ENCODE measurements around the gene RNU4-1. TPM values are rescaled to one million over a fixed set of nuclear protein-coding genes. Genes with fewer than 3 reads are reported as not detected.

The RNU4-1 gene
- total RNA-seq, 2 donors from 2014 or later = under 0.01 TPM

DNA sequence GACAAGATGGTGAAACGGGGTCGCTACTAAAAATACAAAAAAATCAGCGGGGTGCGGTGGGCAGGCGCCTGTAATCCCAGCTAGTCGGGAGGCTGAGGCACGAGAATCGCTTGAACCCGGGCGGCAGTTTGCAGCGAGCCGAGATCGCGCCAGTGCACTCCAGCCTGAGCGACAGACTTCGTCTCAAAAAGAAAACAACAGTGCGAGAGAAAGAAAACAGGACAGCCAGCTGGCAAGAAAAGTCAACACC lies 701 bp downstream of the RNU4-1 start:
- DNase-seq (no peak), ATAC-seq (peak; percentile 4)
- TF ChIP-seq POLR2A (IDR thresholded peaks at IDR 0.05) = no peak
- TF ChIP-seq, protein P1, sequence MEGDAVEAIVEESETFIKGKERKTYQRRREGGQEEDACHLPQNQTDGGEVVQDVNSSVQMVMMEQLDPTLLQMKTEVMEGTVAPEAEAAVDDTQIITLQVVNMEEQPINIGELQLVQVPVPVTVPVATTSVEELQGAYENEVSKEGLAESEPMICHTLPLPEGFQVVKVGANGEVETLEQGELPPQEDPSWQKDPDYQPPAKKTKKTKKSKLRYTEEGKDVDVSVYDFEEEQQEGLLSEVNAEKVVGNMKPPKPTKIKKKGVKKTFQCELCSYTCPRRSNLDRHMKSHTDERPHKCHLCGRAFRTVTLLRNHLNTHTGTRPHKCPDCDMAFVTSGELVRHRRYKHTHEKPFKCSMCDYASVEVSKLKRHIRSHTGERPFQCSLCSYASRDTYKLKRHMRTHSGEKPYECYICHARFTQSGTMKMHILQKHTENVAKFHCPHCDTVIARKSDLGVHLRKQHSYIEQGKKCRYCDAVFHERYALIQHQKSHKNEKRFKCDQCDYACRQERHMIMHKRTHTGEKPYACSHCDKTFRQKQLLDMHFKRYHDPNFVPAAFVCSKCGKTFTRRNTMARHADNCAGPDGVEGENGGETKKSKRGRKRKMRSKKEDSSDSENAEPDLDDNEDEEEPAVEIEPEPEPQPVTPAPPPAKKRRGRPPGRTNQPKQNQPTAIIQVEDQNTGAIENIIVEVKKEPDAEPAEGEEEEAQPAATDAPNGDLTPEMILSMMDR (IDR thresholded peaks at IDR 0.05) = no peak
- H3K27me3 ChIP-seq = no peaks in the 10 kb centered on the region
- H3K4me3 ChIP-seq = peak overlapping the region; percentile 21 to 51
- H3K27ac ChIP-seq = peak overlapping the region; percentile 98 to 99 (median 99)
- peaks cover 18% of the 10 kb centered on the region for H3K4me1 ChIP-seq
- intact Hi-C loops (cut with DNase I) = no loop called here
- no peaks in the 10 kb centered on the region for H3K36me3 ChIP-seq (replicated peaks in 1 of 2; ENCODE audit: insufficient read depth in 1 of 2, low read depth in 2 of 2)
- H3K9me3 ChIP-seq = no peaks in the 10 kb centered on the region
- 0% methylated on average over 17 of the region's 17 CpGs for WGBS, 2 donors

GRCh38 chr12:120290609-120291305 lies 2.3 kb downstream of the RNU4-1 start:
- intact Hi-C loops (cut with DNase I) = no loop called here
- H3K27ac ChIP-seq = peak overlapping the region; percentile 81 to 99 (median 98)
- no peaks in the 10 kb centered on the region for H3K9me3 ChIP-seq
- DNase-seq = peak; percentile 58 to 79 (median 72)
- TF ChIP-seq, protein P1 (IDR thresholded peaks at IDR 0.05) = no peak
- TF ChIP-seq POLR2A (IDR thresholded peaks at IDR 0.05) = peak in 2 of 3 donors; percentile 45 to 49
- 12 to 18% methylated on average over 12 to 22 of the region's 22 CpGs for WGBS, 2 donors
- ATAC-seq = peak; percentile 27
- no peaks in the 10 kb centered on the region for H3K36me3 ChIP-seq (replicated peaks in 1 of 2; ENCODE audit: insufficient read depth in 1 of 2, low read depth in 2 of 2)
- no peaks in the 10 kb centered on the region for H3K27me3 ChIP-seq
- peaks cover 18% of the 10 kb centered on the region for H3K4me1 ChIP-seq
- H3K4me3 ChIP-seq = no peak overlapping the region

GRCh38 chr12:120287491-120287890 lies 5.5 kb downstream of the RNU4-1 start:
- intact Hi-C loops (cut with DNase I) = no loop called here

GRCh38 chr12:120286768-120287490 lies 6.1 kb downstream of the RNU4-1 start:
- no peaks in the 10 kb centered on the region for H3K27me3 ChIP-seq
- intact Hi-C loops (cut with DNase I) = no loop called here
- DNase-seq (no peak), ATAC-seq (no peak)
- 64 to 83% methylated on average over 7 of the region's 7 CpGs for WGBS, 2 donors
- no peak overlapping the region for H3K27ac ChIP-seq
- H3K4me1 ChIP-seq = peaks cover 12% of the 10 kb centered on the region
- TF ChIP-seq POLR2A (IDR thresholded peaks at IDR 0.05) = no peak
- TF ChIP-seq, protein P1 (IDR thresholded peaks at IDR 0.05) = no peak
- no peaks in the 10 kb centered on the region for H3K9me3 ChIP-seq
- H3K4me3 ChIP-seq = no peak overlapping the region
- H3K36me3 ChIP-seq (replicated peaks in 1 of 2; ENCODE audit: insufficient read depth in 1 of 2, low read depth in 2 of 2) = no peaks in the 10 kb centered on the region

More at GRCh38 chr12:120287491-120287890, 5.5 kb downstream of the RNU4-1 start:
- no peaks in the 10 kb centered on the region for H3K36me3 ChIP-seq (replicated peaks in 1 of 2; ENCODE audit: insufficient read depth in 1 of 2, low read depth in 2 of 2)
- no peaks in the 10 kb centered on the region for H3K9me3 ChIP-seq
- H3K27ac ChIP-seq = no peak overlapping the region
- peaks cover 12% of the 10 kb centered on the region for H3K4me1 ChIP-seq
- H3K4me3 ChIP-seq = no peak overlapping the region
- DNase-seq (no peak), ATAC-seq (no peak)
- 81 to 86% methylated on average over 10 to 12 of the region's 12 CpGs for WGBS, 2 donors
- TF ChIP-seq, protein P1 (IDR thresholded peaks at IDR 0.05) = no peak
- no peak for TF ChIP-seq POLR2A (IDR thresholded peaks at IDR 0.05)
- H3K27me3 ChIP-seq = no peaks in the 10 kb centered on the region

Data from body of pancreas (tissue), 4 donors.